Kidney epithelial cell (primary cell): Measurements from ENCODE around the gene DISP1. TPM values are rescaled to one million over a fixed set of nuclear protein-coding genes. Genes with fewer than 3 reads are reported as not detected.

ENCODE experiments used
- DNase-seq: peaks from one replicate; pipeline ENCODE4 v3.0.0-alpha.2; 2010; ENCODE audit warnings: low read depth
- H3K27me3 ChIP-seq: 2 replicates; pipeline ENCODE4 v1.6.0; 2011; ENCODE audit warnings: low read length; ENCODE audit not compliant: control insufficient read depth, insufficient read depth
- H3K36me3 ChIP-seq: 2 replicates; pipeline ENCODE4 v1.5.1; 2011; ENCODE audit warnings: low read length; ENCODE audit not compliant: control insufficient read depth, insufficient read depth
- H3K4me3 ChIP-seq: 2 replicates; pipeline ENCODE4 v1.5.1; 2011; ENCODE audit warnings: low read depth, mild to moderate bottlenecking, control low read depth, low read length
- CTCF ChIP-seq: IDR thresholded peaks from 2 replicates; pipeline ENCODE4 v1.5.1; 2011; ENCODE audit warnings: mild to moderate bottlenecking, moderate library complexity, low read length, control low read depth, inconsistent platforms; ENCODE audit not compliant: insufficient read depth, poor library complexity, severe bottlenecking
- total RNA-seq: library from RNA; depleted of rRNA; stranded (reverse); fragments of >200 nt; gene quantifications from 2 replicates; pipeline ENCODE4 v1.2.3, GENCODE V29; 2015

The DISP1 gene
- total RNA-seq, 1 donor from 2014 or later = 4.7 TPM

- no peak for DNase-seq
- no peak for TF ChIP-seq CTCF
- Histone ChIP-seq H3K27me3 (peaks cover 3% of the 10 kb centered on the region), H3K4me3 (no peak overlapping the region), H3K36me3 (no peaks in the 10 kb centered on the region)
These were observed 29.9 kb upstream of the DISP1 start for GRCh38 chr1:222784916-222785315.

GRCh38 chr1:222785529-222785928 lies 29.3 kb upstream of the DISP1 start:
- Histone ChIP-seq H3K4me3 (no peak overlapping the region), H3K27me3 (peaks cover 3% of the 10 kb centered on the region), H3K36me3 (no peaks in the 10 kb centered on the region)
- no peak for TF ChIP-seq CTCF
- no peak for DNase-seq

GRCh38 chr1:222786121-222786520 lies 28.7 kb upstream of the DISP1 start:
- no peak for DNase-seq
- Histone ChIP-seq H3K4me3 (no peak overlapping the region), H3K36me3 (no peaks in the 10 kb centered on the region), H3K27me3 (peaks cover 3% of the 10 kb centered on the region)
- no peak for TF ChIP-seq CTCF

- TF ChIP-seq CTCF = no peak
- DNase-seq = no peak
- Histone ChIP-seq H3K4me3 (no peak overlapping the region), H3K27me3 (peaks cover 3% of the 10 kb centered on the region), H3K36me3 (no peaks in the 10 kb centered on the region)
These were observed 27.1 kb upstream of the DISP1 start for GRCh38 chr1:222787729-222788128.

- Histone ChIP-seq H3K27me3 (peaks cover 3% of the 10 kb centered on the region), H3K4me3 (no peak overlapping the region), H3K36me3 (no peaks in the 10 kb centered on the region)
- TF ChIP-seq CTCF = no peak
- no peak for DNase-seq
These were observed 26.3 kb upstream of the DISP1 start for GRCh38 chr1:222788402-222789156.

GRCh38 chr1:222790115-222790514 lies 24.7 kb upstream of the DISP1 start:
- TF ChIP-seq CTCF = no peak

More at GRCh38 chr1:222790115-222790514, 24.7 kb upstream of the DISP1 start:
- Histone ChIP-seq H3K4me3 (no peak overlapping the region), H3K27me3 (no peaks in the 10 kb centered on the region), H3K36me3 (no peaks in the 10 kb centered on the region)
- DNase-seq = no peak
